DMS153 (cell line): ENCODE data around the gene FXN.
A peak's percentile ranks its signal among the peaks of the same experiment; 100 is the strongest.
"Not testable (repeated sequence)": the region's sequence is repeated elsewhere in the genome, so short reads cannot be mapped to it uniquely, and the experiment has no call there.

Source experiments
- DNase-seq: peaks from one replicate; lab custom pipeline; 2025; lab: John Stamatoyannopoulos, UW

FXN gene

GRCh38 chr9:69103348-69103996 lies 67.9 kb downstream of the FXN start:
- peak; percentile 30 for DNase-seq

- peak; percentile 95 for DNase-seq
Measured at GRCh38 chr9:69104830-69105527, 69.4 kb downstream of the FXN start.

GRCh38 chr9:69107771-69108170 lies 72.2 kb downstream of the FXN start:
- DNase-seq: no peak

DNA sequence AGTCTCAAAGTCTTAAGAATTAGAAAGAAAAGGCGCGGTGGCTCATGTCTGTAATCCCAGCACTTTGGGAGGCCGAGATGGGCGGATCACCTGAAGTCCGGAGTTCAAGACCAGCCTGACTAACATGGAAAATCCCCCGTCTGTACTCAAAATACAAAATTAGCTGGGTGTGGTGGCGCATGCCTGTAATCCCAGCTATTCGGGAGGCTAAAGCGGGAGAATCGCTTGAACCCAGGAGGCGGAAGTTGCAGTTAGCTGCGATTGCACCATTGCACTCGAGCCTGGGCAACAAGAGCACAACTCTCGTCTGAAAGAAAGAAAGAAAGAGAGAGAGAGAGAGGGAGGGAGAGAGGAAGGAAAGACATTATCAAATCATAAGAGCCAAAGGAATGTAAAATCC lies 73.2 kb downstream of the FXN start:
- not testable (repeated sequence) for DNase-seq

- no peak for DNase-seq
Measured at GRCh38 chr9:69109152-69109551, 73.6 kb downstream of the FXN start.

DNA sequence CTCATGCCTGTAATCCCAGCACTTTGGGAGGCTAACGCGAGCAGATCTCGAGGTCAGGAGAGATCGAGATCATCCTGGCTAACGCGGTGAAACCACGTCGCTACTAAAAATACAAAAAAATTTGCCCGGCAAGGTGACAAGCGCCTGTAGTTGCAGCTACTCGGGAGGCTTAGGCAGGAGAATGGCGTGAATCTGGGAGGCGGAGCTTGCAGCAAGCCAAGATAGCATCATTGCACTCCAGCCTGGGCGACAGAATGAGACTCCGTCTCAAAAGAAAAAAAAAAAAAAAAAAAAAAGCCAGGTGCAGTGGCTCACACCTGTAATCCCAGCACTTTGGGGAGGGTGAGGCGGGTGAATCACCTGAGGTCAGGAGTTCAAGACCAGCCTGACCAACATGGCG lies 77.1 kb downstream of the FXN start:
- not testable (repeated sequence) for DNase-seq

DNA sequence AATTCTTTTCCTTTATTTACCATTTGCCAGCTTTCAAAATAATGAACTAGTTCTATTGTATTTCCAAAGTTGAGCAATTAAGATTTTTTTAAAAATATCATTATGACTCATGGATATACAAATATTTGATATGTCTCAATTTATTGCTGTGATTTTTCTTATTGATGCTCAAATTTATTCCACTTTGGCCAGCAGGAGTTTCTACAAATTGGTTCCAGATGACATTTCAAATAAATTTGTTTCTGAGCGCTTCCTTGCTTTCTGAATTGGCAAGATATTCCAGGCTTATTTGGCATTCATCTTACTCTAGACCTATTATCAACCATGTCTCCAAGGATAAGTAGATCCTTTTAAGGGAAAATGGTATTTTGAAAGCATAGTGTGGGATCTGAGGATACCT lies 80.1 kb downstream of the FXN start:
- no peak for DNase-seq

DNA sequence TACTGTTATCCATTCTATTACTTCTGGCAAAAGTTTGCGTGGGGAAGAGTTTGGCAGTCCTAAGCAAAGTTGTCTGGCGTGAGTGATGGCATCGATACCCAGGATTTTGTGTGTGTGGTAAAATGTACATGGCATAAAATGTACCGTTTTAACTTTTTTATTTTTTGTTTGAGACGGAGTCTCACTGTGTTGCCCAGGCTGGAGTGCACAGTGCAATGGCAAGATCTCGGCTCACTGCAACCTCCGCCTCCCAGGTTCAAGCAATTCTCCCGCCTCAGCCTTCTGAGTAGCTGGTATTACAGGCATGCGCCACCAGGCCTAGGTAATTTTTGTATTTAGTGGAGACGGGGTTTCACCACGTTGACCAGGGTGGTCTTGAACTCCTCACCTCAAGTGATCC lies 83.1 kb downstream of the FXN start:
- no peak for DNase-seq

GRCh38 chr9:69120380-69121154 lies 85.0 kb downstream of the FXN start:
- peak; percentile 91 for DNase-seq

GRCh38 chr9:69121155-69122081 lies 85.9 kb downstream of the FXN start:
- DNase-seq: peak; percentile 81

GRCh38 chr9:69122082-69122548 lies 86.6 kb downstream of the FXN start:
- DNase-seq: peak; percentile 40

DNA sequence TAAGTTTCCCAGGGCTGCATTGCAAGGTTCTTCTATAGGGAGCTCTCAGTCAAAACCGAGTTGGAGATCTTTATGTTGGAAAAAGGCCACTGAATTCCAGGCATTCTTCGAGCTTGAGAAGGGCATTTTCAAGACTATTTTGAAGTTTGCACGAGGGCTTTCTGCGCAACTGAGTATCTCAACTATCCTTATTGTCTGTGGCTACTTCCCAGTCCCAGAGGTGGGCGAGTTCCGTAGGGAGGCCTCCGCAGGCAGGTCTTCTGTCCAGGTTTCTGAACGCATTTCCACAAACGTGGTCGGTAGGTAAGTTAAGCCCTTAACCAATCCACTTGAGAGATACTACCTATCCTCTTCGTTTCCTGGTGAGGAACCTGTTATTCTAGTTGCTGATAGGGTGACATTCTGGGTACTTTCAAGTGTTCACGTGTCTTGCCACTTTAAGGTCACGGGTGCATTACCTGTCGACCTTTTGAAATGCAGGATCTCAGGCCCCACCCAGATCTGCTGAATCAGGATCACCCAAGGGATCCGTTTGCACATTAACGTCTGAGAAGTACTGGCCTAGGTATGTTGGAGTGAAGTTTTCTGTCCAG lies 87.1 kb downstream of the FXN start:
- peak; percentile 95 for DNase-seq

DNA sequence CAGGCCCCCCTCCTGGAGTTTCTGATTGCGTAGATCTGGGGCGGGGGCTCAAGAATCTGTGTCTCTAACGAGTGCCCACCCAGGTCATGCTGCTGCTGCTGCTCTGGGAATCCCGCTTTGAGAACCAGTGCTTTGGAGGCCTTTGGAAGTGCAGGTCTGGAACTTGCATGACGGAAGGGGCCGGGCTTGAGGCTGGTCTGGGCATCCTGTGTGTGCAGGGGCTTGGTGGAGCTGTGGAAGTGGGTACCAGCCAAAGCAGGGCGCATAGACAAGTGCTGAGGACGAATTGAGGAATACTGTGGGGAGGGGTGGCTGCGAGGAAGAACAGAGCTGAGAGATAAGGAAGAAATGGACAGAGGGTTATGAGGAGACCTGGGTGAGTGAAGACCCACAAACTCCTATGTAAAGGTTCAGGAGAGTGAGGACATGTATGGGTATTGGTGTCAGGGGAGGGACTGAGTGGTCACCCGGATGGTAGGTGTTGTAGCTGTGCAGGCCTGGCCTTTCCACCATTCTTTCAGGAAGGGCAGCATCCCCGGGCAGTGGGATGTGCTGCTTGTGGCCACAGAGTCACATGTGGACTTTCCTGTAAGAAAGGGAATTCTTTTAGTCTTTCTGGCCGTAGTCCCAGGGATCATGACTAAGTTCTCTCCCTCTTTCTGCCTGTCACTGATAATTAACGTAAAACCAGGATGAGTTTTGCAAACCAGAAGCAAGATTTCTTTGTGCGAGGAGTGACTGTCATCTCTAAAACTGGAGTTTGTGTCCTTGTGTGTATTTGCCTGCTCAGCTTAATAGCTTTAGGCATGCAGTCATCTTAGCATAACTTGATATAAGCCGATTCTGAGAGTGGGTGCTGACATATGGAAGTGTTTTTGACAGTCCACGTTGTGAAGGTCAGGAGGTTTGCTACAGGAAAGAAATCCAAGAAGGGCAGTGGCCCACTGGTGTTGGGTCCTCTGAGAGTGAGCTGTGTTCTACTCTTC lies 95.2 kb downstream of the FXN start:
- DNase-seq: no peak

- DNase-seq: no peak
Measured at GRCh38 chr9:69131682-69132081, 96.1 kb downstream of the FXN start.

DNA sequence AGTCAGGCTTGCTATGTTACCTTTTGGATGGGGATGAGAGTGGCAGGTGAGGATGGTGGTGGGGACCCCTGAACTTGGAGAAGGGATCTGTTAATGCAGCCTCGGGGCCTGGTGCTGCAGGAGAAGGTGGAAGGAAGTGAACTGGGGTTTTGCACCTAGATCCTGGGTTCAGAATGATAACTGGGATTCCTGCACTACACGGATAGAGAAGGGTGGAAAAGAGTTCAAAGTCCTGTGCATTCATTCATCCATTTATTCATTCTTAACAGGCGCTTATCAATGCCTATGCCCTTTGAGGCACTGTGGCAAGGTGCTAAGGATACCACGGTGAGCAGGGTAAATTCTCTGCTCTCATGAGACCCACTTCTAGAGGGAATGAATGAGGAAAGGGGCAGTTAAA lies 96.8 kb downstream of the FXN start:
- no peak for DNase-seq

GRCh38 chr9:69134412-69134811 lies 98.9 kb downstream of the FXN start:
- no peak for DNase-seq

DNA sequence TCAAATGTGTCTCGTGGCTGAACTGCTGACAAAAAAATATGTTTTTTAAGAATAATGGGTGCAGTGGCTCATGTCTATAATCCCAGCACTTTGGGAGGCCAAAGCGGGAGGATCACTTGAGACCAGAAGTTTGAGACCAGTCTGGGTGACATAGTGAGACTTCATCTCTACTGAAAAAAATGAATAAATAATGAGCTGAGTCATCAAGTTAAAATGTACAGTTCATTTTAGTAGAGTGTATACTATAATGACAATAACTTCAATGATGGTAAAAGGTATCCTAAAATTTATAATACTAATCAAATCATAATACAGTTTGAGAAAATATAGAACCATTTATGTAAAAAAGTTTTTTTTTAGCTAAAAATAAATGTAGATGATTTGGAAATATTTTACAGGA lies 100.6 kb downstream of the FXN start:
- no peak for DNase-seq

GRCh38 chr9:69136779-69137178 lies 101.2 kb downstream of the FXN start:
- no peak for DNase-seq

GRCh38 chr9:69137311-69137710 lies 101.8 kb downstream of the FXN start:
- no peak for DNase-seq

DNA sequence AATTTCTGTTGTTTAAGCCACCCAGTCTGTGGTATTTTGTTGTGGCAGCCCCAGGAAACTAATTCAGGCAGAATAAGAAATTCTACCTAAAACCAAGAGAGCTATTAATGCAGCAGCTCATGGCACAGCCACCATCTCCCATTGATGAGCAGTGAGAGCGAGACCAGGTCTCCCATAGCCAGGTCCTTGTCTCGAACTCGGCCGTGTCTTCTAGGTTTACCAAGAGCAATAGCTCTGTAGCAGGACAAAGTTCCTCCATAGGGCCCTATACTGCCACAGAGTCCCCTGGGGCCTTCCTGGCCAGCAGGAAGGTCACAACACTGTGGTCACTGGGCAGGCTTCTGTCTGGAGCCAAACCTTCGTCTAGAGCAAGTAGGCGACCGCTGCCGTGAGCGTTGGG lies 104.0 kb downstream of the FXN start:
- DNase-seq: no peak
